Panc1 (cell line): ENCODE results near the gene MOK. TPM values are rescaled to one million over a fixed set of nuclear protein-coding genes. Genes with fewer than 3 reads are reported as not detected.

ENCODE experiments used
- ATAC-seq: fragments of 200-7000 bp; cut with Tn5 transposase; 2 replicates; pipeline ENCODE4 v1.9.1; 2020; ENCODE audit warnings: mild to moderate bottlenecking, moderate library complexity
- BruUV-seq: library from RNA; stranded (reverse); fragments of 400-500 nt; replicated peaks from 2 replicates; lab custom pipeline; 2021; lab: Mats Ljungman, UMichigan
- CTCF ChIA-PET: fragments of 300-600 bp; sonication (Branson Sonifier 250); formaldehyde crosslinking; loops from one replicate; lab custom pipeline; 2022; ENCODE audit warnings: antibody characterized with exemption; lab: Charles Lee
- POLR2A ChIA-PET: fragments of 300-600 bp; sonication (Branson Sonifier 250); formaldehyde crosslinking; loops from one replicate; lab custom pipeline; 2022; ENCODE audit warnings: antibody characterized with exemption; lab: Charles Lee
- DNase-seq: peaks from one replicate; pipeline ENCODE4 v3.0.0-alpha.2; 2010; ENCODE audit warnings: low read depth, low spot score
- H3K27ac ChIP-seq: 2 replicates; pipeline ENCODE4 v1.5.1; 2011; ENCODE audit warnings: mild to moderate bottlenecking, low read length, inconsistent platforms
- H3K27me3 ChIP-seq: fragments of 200-500 bp; sonication (Bioruptor generic); 2 replicates; pipeline ENCODE4 v1.6.0; 2014; ENCODE audit warnings: low read length, inconsistent platforms; ENCODE audit not compliant: control insufficient read depth, insufficient read depth
- H3K36me3 ChIP-seq: fragments of 200-500 bp; sonication (Bioruptor generic); 2 replicates; pipeline ENCODE4 v1.5.1; 2014; ENCODE audit warnings: inconsistent platforms, mild to moderate bottlenecking, low read length, moderate library complexity; ENCODE audit not compliant: control insufficient read depth, insufficient read depth
- H3K4me1 ChIP-seq: 2 replicates; pipeline ENCODE4 v1.5.1; 2011; ENCODE audit warnings: inconsistent platforms, mild to moderate bottlenecking, low read length, moderate library complexity; ENCODE audit not compliant: control insufficient read depth, insufficient read depth
- H3K4me3 ChIP-seq, 2 experiments: 2 replicates each; pipeline ENCODE4 v1.5.1; 2011 to 2012; ENCODE audit warnings: low read depth in 2 of 2, low read length in 2 of 2, mild to moderate bottlenecking in 2 of 2, inconsistent platforms in 1 of 2, moderate library complexity in 1 of 2
- H3K9me3 ChIP-seq: fragments of 200-500 bp; sonication (Bioruptor generic); 2 replicates; pipeline ENCODE4 v1.5.1; 2014; ENCODE audit warnings: low read depth, mild to moderate bottlenecking, inconsistent platforms, low read length, moderate library complexity; ENCODE audit not compliant: control insufficient read depth, insufficient read depth
- POLR2AphosphoS5 ChIP-seq: IDR thresholded peaks from 2 replicates; pipeline ENCODE4 v1.6.1; 2012; ENCODE audit warnings: mild to moderate bottlenecking, low read depth, low read length, moderate library complexity
- SIN3A ChIP-seq: IDR thresholded peaks from 2 replicates; pipeline ENCODE4 v1.6.1; 2012; ENCODE audit warnings: low read depth, mild to moderate bottlenecking, low read length, moderate library complexity, borderline replicate concordance; ENCODE audit not compliant: insufficient read depth
- TCF7L2 ChIP-seq: IDR thresholded peaks from 2 replicates; pipeline ENCODE4 v1.6.1; 2011; ENCODE audit warnings: mild to moderate bottlenecking, low read depth, low read length, inconsistent platforms
- in situ Hi-C: cut with HindIII; loops from 2 replicates; pipeline ENCODE4 v1.10.0; 2016; ENCODE audit warnings: low sequenced_read_pairs, low pct_unique_long_range_greater_than_20kb
- intact Hi-C: fragments of 100-400 bp; cut with micrococcal nuclease; formaldehyde crosslinking; loops from one replicate; pipeline ENCODE4 v1.10.0; 2022; ENCODE audit not compliant: unreplicated experiment
- total RNA-seq: library from RNA; stranded (reverse); gene quantifications from one replicate; pipeline ENCODE4 v1.2.1, GENCODE V29; 2021; ENCODE audit not compliant: unreplicated experiment
- TF ChIP-seq, protein P1 (sequence below): fragments of 450-650 bp; IDR thresholded peaks from 2 replicates; pipeline ENCODE4 v1.5.1; 2017; ENCODE audit warnings: mild to moderate bottlenecking
- TF ChIP-seq, protein P2 (sequence below), 2 experiments: IDR thresholded peaks; 2 replicates each; pipeline ENCODE4 v1.6.1; 2011 to 2012; ENCODE audit warnings: low read depth in 2 of 2, control low read depth in 1 of 2, low read length in 1 of 2, mild to moderate bottlenecking in 1 of 2, moderate library complexity in 1 of 2; ENCODE audit not compliant: insufficient read depth in 1 of 2

Gene MOK
- total RNA-seq, 1 experiment from 2014 or later, result 9.8 TPM

DNA sequence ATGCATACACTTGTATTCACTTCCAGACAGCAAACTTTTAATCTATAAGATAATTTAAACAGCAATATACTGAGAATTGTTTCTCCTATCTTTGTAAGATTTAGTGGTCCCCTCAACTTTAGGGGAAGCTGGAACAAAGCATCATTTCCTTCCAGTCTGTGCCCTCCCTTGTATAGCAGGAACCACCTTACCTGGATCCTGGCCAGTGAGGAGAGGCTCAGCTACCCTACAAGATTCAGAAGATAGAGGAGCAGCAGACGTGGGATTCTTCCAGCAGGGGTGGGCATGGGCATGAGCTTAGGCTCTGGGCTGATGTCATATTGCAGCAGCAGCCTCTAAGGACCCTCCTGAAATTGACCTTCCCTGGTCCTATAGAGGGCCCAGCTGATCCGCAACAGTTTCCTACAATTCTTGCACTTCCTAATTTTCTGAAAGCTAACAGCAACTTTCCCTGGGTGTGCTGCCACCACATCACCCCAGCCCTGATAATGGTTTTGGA lies 21.3 kb downstream of the MOK start:
- no TSS peak for BruUV-seq
- TF ChIP-seq SIN3A (no peak), POLR2AphosphoS5 (no peak), TCF7L2 (no peak)
- TF ChIP-seq, protein P1, sequence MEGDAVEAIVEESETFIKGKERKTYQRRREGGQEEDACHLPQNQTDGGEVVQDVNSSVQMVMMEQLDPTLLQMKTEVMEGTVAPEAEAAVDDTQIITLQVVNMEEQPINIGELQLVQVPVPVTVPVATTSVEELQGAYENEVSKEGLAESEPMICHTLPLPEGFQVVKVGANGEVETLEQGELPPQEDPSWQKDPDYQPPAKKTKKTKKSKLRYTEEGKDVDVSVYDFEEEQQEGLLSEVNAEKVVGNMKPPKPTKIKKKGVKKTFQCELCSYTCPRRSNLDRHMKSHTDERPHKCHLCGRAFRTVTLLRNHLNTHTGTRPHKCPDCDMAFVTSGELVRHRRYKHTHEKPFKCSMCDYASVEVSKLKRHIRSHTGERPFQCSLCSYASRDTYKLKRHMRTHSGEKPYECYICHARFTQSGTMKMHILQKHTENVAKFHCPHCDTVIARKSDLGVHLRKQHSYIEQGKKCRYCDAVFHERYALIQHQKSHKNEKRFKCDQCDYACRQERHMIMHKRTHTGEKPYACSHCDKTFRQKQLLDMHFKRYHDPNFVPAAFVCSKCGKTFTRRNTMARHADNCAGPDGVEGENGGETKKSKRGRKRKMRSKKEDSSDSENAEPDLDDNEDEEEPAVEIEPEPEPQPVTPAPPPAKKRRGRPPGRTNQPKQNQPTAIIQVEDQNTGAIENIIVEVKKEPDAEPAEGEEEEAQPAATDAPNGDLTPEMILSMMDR, result no peak
- TF ChIP-seq, protein P2, sequence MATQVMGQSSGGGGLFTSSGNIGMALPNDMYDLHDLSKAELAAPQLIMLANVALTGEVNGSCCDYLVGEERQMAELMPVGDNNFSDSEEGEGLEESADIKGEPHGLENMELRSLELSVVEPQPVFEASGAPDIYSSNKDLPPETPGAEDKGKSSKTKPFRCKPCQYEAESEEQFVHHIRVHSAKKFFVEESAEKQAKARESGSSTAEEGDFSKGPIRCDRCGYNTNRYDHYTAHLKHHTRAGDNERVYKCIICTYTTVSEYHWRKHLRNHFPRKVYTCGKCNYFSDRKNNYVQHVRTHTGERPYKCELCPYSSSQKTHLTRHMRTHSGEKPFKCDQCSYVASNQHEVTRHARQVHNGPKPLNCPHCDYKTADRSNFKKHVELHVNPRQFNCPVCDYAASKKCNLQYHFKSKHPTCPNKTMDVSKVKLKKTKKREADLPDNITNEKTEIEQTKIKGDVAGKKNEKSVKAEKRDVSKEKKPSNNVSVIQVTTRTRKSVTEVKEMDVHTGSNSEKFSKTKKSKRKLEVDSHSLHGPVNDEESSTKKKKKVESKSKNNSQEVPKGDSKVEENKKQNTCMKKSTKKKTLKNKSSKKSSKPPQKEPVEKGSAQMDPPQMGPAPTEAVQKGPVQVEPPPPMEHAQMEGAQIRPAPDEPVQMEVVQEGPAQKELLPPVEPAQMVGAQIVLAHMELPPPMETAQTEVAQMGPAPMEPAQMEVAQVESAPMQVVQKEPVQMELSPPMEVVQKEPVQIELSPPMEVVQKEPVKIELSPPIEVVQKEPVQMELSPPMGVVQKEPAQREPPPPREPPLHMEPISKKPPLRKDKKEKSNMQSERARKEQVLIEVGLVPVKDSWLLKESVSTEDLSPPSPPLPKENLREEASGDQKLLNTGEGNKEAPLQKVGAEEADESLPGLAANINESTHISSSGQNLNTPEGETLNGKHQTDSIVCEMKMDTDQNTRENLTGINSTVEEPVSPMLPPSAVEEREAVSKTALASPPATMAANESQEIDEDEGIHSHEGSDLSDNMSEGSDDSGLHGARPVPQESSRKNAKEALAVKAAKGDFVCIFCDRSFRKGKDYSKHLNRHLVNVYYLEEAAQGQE (IDR thresholded peaks at IDR 0.05; ENCODE audit: insufficient read depth in 1 of 2, low read depth in 2 of 2, low read length in 1 of 2), result no peak
- DNase-seq (no peak), ATAC-seq (no peak)
- Histone ChIP-seq H3K36me3 (no peaks in the 10 kb centered on the region), H3K27me3 (no peaks in the 10 kb centered on the region), H3K27ac (no peak overlapping the region), H3K4me1 (peaks cover 19% of the 10 kb centered on the region), H3K4me3 (no peak overlapping the region), H3K9me3 (no peaks in the 10 kb centered on the region)
- ChIA-PET CTCF (no interaction called here), POLR2A (no interaction called here)
- intact Hi-C loops (no loop called here), in situ Hi-C loops (no loop called here)

DNA sequence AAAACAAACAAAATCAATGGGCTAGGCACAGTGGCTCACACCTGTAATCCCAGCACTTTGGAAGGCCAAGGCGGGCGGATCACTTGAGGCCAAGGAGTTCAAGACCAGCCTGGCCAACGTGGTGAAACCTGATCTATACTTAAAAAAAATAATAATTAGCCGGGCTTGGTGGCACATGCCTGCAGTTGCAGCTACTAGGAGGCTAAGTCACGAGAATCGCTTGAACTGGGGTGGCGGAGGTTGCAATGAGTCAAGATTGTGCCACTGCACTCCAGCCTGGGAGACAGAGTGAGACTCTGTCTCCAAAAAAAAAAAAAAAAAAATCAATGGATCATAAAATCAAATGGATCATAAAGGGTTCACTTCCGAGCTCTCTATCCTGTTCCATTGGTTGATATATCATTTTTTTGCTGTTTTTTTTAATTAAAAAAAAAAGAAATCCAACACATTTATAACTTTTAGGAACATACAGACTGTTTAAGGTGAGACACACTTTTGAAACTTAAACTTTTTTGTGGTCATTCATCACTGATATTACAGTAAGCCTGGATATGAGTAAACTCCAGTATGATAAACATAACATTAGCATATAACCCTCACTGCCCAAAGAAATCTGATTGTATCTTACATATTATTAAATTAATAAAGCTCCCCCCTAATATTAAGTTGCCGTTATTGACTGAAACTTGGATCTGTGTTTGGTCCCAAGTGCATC lies 22.1 kb downstream of the MOK start:
- Histone ChIP-seq H3K36me3 (no peaks in the 10 kb centered on the region), H3K4me1 (peaks cover 19% of the 10 kb centered on the region), H3K4me3 (no peak overlapping the region), H3K27me3 (no peaks in the 10 kb centered on the region), H3K9me3 (no peaks in the 10 kb centered on the region), H3K27ac (no peak overlapping the region)
- intact Hi-C loops (no loop called here), in situ Hi-C loops (no loop called here)
- ATAC-seq, result no peak
- POLR2A ChIA-PET, result interaction anchor here (0.7 kb wide), 1 partner anchor 112 kb away, joined by 6 read pairs; no protein-coding TSS in a partner anchor
- CTCF ChIA-PET, result interaction anchor here (0.6 kb wide), 1 partner anchor 10 kb away, joined by 3 read pairs; no protein-coding TSS in a partner anchor
- BruUV-seq, result no TSS peak
- no peak for DNase-seq
- TF ChIP-seq TCF7L2 (no peak), POLR2AphosphoS5 (no peak), SIN3A (no peak)
- TF ChIP-seq, protein P1, result no peak
- TF ChIP-seq, protein P2 (IDR thresholded peaks at IDR 0.05; ENCODE audit: insufficient read depth in 1 of 2, low read depth in 2 of 2, low read length in 1 of 2), result no peak
